Measurements from ENCODE around the gene POLR2L. TPM values are rescaled to one million over a fixed set of nuclear protein-coding genes. Genes with fewer than 3 reads are reported as not detected.

POLR2L gene
- total and polyA plus RNA-seq, 10 donors: 24.6 to 131 (median 66.2) TPM

- Histone ChIP-seq H3K27me3 (replicated peaks in 1 of 7) (no peaks in the 10 kb centered on the region), H3K9me3 (no peaks in the 10 kb centered on the region), H3K36me3 (peaks cover 0 to 70% (median 22%) of the 10 kb centered on the region in 6 donors), H3K27ac (peak overlapping the region in 3 of 8 donors; percentile 31 to 36 (median 33)), H3K4me1 (peaks cover 0 to 45% (median 10%) of the 10 kb centered on the region in 6 donors), H3K4me3 (no peak overlapping the region)
- intact Hi-C loops (cut with DNase I; ENCODE audit: low total_unique reads): no loop called here
- TF ChIP-seq CTCF (IDR thresholded peaks at IDR 0.05 in 8 of 11, conservative IDR thresholded peaks at IDR 0.05 in 3 of 11): no peak
- 63 to 82% (median 73%) methylated on average over 12 of the region's 12 CpGs for WGBS, 5 donors
- no peak for DNase-seq
Observed at GRCh38 chr11:873706-874105, 31.4 kb upstream of the POLR2L start.

- Histone ChIP-seq H3K27ac (peak overlapping the region in 1 of 8 donors; percentile 31), H3K9me3 (no peaks in the 10 kb centered on the region), H3K27me3 (replicated peaks in 1 of 7) (no peaks in the 10 kb centered on the region), H3K4me1 (peaks cover 0 to 48% (median 10%) of the 10 kb centered on the region in 6 donors), H3K36me3 (peaks cover 0 to 66% (median 20%) of the 10 kb centered on the region in 6 donors), H3K4me3 (no peak overlapping the region)
- WGBS, 5 donors: 84 to 95% (median 89%) methylated on average over 4 to 9 of the region's 9 CpGs
- DNase-seq: no peak
- TF ChIP-seq POLR2A (IDR thresholded peaks at IDR 0.05) (no peak), POLR2AphosphoS5 (IDR thresholded peaks at IDR 0.05) (no peak), CTCF (IDR thresholded peaks at IDR 0.05 in 8 of 11, conservative IDR thresholded peaks at IDR 0.05 in 3 of 11) (no peak)
- intact Hi-C loops (cut with DNase I; ENCODE audit: low total_unique reads): no loop called here
Observed at GRCh38 chr11:872799-873198, 30.5 kb upstream of the POLR2L start.

- H3K36me3 ChIP-seq: peaks cover 0 to 64% (median 25%) of the 10 kb centered on the region in 6 donors
- no peak overlapping the region for H3K4me3 ChIP-seq
- no peaks in the 10 kb centered on the region for H3K27me3 ChIP-seq (replicated peaks in 1 of 7)
- DNase-seq: no peak
- H3K4me1 ChIP-seq: peaks cover 0 to 47% (median 10%) of the 10 kb centered on the region in 6 donors
- 78 to 83% (median 79%) methylated on average over 4 to 9 of the region's 9 CpGs for WGBS, 5 donors
- no peaks in the 10 kb centered on the region for H3K9me3 ChIP-seq
- TF ChIP-seq POLR2A (IDR thresholded peaks at IDR 0.05): no peak
- TF ChIP-seq CTCF (IDR thresholded peaks at IDR 0.05 in 8 of 11, conservative IDR thresholded peaks at IDR 0.05 in 3 of 11): no peak
- peak in 2 of 3 donors; percentile 12 to 47 for TF ChIP-seq POLR2AphosphoS5 (IDR thresholded peaks at IDR 0.05)
- no peak overlapping the region for H3K27ac ChIP-seq
- intact Hi-C loops (cut with DNase I; ENCODE audit: low total_unique reads): no loop called here
Observed at GRCh38 chr11:871472-871871, 29.1 kb upstream of the POLR2L start.

- peaks cover 0 to 64% (median 30%) of the 10 kb centered on the region in 6 donors for H3K36me3 ChIP-seq
- no peak for DNase-seq
- H3K9me3 ChIP-seq: no peaks in the 10 kb centered on the region
- H3K27me3 ChIP-seq (replicated peaks in 1 of 7): no peaks in the 10 kb centered on the region
- H3K27ac ChIP-seq: peak overlapping the region in 2 of 8 donors; percentile 9 to 27
- intact Hi-C loops (cut with DNase I; ENCODE audit: low total_unique reads): no loop called here
- TF ChIP-seq POLR2A (IDR thresholded peaks at IDR 0.05) (no peak), CTCF (IDR thresholded peaks at IDR 0.05 in 8 of 11, conservative IDR thresholded peaks at IDR 0.05 in 3 of 11) (no peak), POLR2AphosphoS5 (IDR thresholded peaks at IDR 0.05) (no peak)
- peaks cover 0 to 46% (median 12%) of the 10 kb centered on the region in 6 donors for H3K4me1 ChIP-seq
- 83 to 93% (median 87%) methylated on average over 4 to 8 of the region's 8 CpGs for WGBS, 5 donors
- no peak overlapping the region for H3K4me3 ChIP-seq
Observed at GRCh38 chr11:870418-870817, 28.1 kb upstream of the POLR2L start.

All from spleen (tissue), 11 donors.